Kidney epithelial cell (primary cell): Measurements from ENCODE around the gene RGS7. TPM values are rescaled to one million over a fixed set of nuclear protein-coding genes. Genes with fewer than 3 reads are reported as not detected.
"Not testable (repeated sequence)": the region's sequence is repeated elsewhere in the genome, so short reads cannot be mapped to it uniquely, and the experiment has no call there.

Experiments used
- DNase-seq: peaks from one replicate; pipeline ENCODE4 v3.0.0-alpha.2; 2010; ENCODE audit warnings: low read depth
- H3K27me3 ChIP-seq: 2 replicates; pipeline ENCODE4 v1.6.0; 2011; ENCODE audit warnings: low read length; ENCODE audit not compliant: control insufficient read depth, insufficient read depth
- H3K36me3 ChIP-seq: 2 replicates; pipeline ENCODE4 v1.5.1; 2011; ENCODE audit warnings: low read length; ENCODE audit not compliant: control insufficient read depth, insufficient read depth
- H3K4me3 ChIP-seq: 2 replicates; pipeline ENCODE4 v1.5.1; 2011; ENCODE audit warnings: low read depth, mild to moderate bottlenecking, control low read depth, low read length
- total RNA-seq: library from RNA; depleted of rRNA; stranded (reverse); fragments of >200 nt; gene quantifications from 2 replicates; pipeline ENCODE4 v1.2.3, GENCODE V29; 2015
- TF ChIP-seq, protein P1 (sequence below): IDR thresholded peaks from 2 replicates; pipeline ENCODE4 v1.5.1; 2011; ENCODE audit warnings: mild to moderate bottlenecking, moderate library complexity, low read length, control low read depth, inconsistent platforms; ENCODE audit not compliant: insufficient read depth, poor library complexity, severe bottlenecking

RGS7 gene
- total RNA-seq, 1 donor from 2014 or later: 1.5 TPM

DNA sequence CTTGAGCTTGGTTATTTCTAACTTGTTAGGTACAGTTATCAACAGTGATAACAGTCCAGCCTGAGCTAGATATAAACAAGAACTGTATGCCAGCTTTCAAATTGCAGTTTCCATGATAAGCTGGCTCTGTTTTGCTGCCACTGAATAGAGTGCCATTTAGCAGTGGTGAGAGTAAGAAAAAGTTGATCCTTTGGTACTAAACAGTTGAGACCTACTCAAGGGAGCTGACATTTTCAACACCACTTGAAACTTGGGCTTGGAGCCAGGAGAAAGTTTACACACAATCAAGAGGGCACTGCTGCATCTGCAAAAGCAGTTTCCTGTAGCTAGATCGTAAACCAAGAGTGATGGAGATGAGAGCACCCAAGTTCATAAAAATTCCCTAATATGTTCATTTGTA lies 131.3 kb downstream of the RGS7 start:
- TF ChIP-seq, protein P1, sequence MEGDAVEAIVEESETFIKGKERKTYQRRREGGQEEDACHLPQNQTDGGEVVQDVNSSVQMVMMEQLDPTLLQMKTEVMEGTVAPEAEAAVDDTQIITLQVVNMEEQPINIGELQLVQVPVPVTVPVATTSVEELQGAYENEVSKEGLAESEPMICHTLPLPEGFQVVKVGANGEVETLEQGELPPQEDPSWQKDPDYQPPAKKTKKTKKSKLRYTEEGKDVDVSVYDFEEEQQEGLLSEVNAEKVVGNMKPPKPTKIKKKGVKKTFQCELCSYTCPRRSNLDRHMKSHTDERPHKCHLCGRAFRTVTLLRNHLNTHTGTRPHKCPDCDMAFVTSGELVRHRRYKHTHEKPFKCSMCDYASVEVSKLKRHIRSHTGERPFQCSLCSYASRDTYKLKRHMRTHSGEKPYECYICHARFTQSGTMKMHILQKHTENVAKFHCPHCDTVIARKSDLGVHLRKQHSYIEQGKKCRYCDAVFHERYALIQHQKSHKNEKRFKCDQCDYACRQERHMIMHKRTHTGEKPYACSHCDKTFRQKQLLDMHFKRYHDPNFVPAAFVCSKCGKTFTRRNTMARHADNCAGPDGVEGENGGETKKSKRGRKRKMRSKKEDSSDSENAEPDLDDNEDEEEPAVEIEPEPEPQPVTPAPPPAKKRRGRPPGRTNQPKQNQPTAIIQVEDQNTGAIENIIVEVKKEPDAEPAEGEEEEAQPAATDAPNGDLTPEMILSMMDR: no peak
- Histone ChIP-seq H3K36me3 (no peaks in the 10 kb centered on the region), H3K27me3 (no peaks in the 10 kb centered on the region), H3K4me3 (no peak overlapping the region)
- DNase-seq: no peak

DNA sequence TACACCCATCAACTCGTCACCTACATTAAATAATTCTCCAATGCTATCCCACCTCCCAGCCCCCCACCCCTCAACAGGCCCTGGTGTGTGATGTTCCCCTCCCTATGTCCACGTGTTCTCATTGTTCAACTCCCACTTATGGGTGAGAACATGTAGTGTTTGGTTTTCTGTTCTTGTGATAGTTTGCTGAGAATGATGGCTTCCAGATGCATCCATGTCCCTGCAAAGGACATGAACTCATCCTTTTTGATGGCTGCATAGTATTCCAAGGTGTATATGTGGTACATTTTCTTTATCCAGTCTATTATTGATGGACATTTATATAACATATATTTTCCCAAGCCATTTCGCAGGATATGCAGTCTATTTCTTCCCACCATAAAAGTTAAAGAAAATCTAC lies 132.8 kb downstream of the RGS7 start:
- not testable (repeated sequence) for H3K36me3 ChIP-seq, H3K27me3 ChIP-seq, H3K4me3 ChIP-seq, DNase-seq

DNA sequence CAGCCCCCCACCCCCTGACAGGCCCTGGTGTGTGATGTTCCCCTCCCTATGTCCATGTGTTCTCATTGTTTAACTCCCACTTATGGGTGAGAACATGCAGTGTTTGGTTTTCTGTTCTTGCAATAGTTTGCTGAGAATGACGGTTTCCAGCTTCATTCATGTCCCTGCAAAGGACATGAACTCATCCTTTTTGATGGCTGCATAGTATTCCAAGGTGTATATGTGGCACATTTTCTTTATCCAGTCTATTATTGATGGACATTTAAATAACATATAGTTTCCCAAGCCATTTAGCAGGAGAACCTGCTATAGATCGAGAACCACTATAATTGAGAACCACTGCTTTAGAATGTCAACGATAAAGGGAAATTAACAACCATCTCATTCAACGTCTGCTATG lies 134.2 kb downstream of the RGS7 start:
- DNase-seq, H3K27me3 ChIP-seq, H3K36me3 ChIP-seq, H3K4me3 ChIP-seq: not testable (repeated sequence)

- Histone ChIP-seq H3K4me3 (no peak overlapping the region), H3K27me3 (no peaks in the 10 kb centered on the region), H3K36me3 (no peaks in the 10 kb centered on the region)
- TF ChIP-seq, protein P1: no peak
- no peak for DNase-seq
Observed at GRCh38 chr1:241221319-241221718, 135.7 kb downstream of the RGS7 start.

DNA sequence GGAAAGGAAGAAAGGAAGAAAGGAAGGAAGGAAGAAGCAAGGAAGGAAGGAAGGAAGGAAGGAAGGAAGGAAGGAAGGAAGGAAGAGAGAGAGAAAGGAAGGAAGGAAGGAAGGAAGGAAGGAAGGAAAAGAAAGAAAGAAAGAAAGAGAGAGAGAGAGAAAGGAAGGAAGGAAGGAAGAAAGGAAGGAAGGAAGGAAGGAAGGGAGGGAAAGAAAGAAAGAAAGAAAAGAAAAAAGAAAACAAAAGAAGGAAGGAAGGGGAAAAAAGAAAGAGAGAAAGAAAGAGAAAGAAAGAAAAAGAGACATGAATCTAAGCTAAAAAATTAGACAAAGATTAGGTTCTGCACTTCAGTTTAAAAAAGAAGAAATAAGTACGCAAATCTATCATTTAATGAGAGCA lies 136.1 kb downstream of the RGS7 start:
- not testable (repeated sequence) for DNase-seq, H3K27me3 ChIP-seq, H3K4me3 ChIP-seq, H3K36me3 ChIP-seq

DNA sequence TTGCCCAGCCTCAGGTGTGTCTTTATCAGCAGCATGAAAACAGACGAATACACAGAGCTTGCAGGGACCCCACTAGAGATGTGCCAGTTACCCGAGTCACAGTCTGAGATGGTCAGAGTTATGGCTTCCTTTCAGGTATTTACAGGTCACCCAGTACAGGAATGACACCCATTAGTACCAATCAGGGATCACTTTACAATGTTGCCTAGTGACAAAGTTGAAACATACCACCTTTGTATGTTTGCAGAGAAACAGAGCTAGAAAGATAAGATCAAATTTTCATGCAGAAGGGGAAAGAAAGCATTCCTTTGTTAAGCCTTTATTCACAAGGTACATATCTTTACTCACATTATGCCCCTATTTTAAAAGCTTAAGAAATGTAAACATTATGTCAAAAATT lies 137.6 kb downstream of the RGS7 start:
- TF ChIP-seq, protein P1: no peak
- Histone ChIP-seq H3K36me3 (no peaks in the 10 kb centered on the region), H3K4me3 (no peak overlapping the region), H3K27me3 (no peaks in the 10 kb centered on the region)
- no peak for DNase-seq

- H3K36me3 ChIP-seq: no peaks in the 10 kb centered on the region
- no peaks in the 10 kb centered on the region for H3K27me3 ChIP-seq
- no peak for DNase-seq
- no peak overlapping the region for H3K4me3 ChIP-seq
- TF ChIP-seq, protein P1: no peak
Observed at GRCh38 chr1:241217516-241217915, 139.5 kb downstream of the RGS7 start.
